Effector memory CD8-positive, alpha-beta T cell (primary cell): ENCODE results near the gene COG4.
A peak's percentile ranks its signal among the peaks of the same experiment; 100 is the strongest.
"Not testable (repeated sequence)": the region's sequence is repeated elsewhere in the genome, so short reads cannot be mapped to it uniquely, and the experiment has no call there.

Source experiments
- ATAC-seq: fragments of 150-1000 bp; cut with Tn5 transposase; replicated peaks from 2 replicates; pipeline ENCODE4 v1.10.0; 2021; ENCODE audit warnings: mild to moderate bottlenecking, moderate library complexity
- DNase-seq, 3 experiments: peaks; one replicate each; pipeline ENCODE4 v3.0.0; 2021
- H3K27ac Mint-ChIP-seq, 2 donors: one replicate each; pipeline ENCODE4 v1.8.0; 2022; ENCODE audit warnings: mild to moderate bottlenecking in 2 of 2, mixed read lengths in 2 of 2, moderate library complexity in 2 of 2
- H3K27me3 Mint-ChIP-seq, 2 donors: one replicate each; pipeline ENCODE4 v1.8.0; 2022; ENCODE audit warnings: mixed read lengths in 2 of 2
- H3K36me3 Mint-ChIP-seq: one replicate; pipeline ENCODE4 v1.8.0; 2022; ENCODE audit warnings: mild to moderate bottlenecking, moderate library complexity, mixed read lengths; ENCODE audit not compliant: insufficient read depth
- H3K4me1 Mint-ChIP-seq, 2 donors: one replicate each; pipeline ENCODE4 v1.8.0; 2022; ENCODE audit warnings: low read depth in 2 of 2, mixed read lengths in 2 of 2
- H3K4me3 Mint-ChIP-seq, 2 donors: one replicate each; pipeline ENCODE4 v1.8.0; 2022; ENCODE audit warnings: mild to moderate bottlenecking in 2 of 2, mixed read lengths in 2 of 2, moderate library complexity in 2 of 2
- H3K9me3 Mint-ChIP-seq, 2 donors: one replicate each; pipeline ENCODE4 v1.8.0; 2022; ENCODE audit warnings: mixed read lengths in 2 of 2

Gene COG4

GRCh38 chr16:70551788-70552187 lies 28.4 kb upstream of the COG4 start:
- no peak for ATAC-seq
- Mint-ChIP-seq H3K4me3 (no peak overlapping the region), H3K36me3 (peaks cover 80% of the 10 kb centered on the region), H3K27me3 (no peaks in the 10 kb centered on the region), H3K9me3 (no peaks in the 10 kb centered on the region), H3K4me1 (peaks cover 2 to 33% of the 10 kb centered on the region in 2 donors), H3K27ac (peak overlapping the region in 1 of 2 donors; percentile 13)
- DNase-seq: no peak

GRCh38 chr16:70550082-70550481 lies 26.7 kb upstream of the COG4 start:
- DNase-seq (no peak), ATAC-seq (no peak)
- Mint-ChIP-seq H3K4me1 (peaks cover 2 to 30% of the 10 kb centered on the region in 2 donors), H3K27me3 (no peaks in the 10 kb centered on the region), H3K36me3 (peaks cover 80% of the 10 kb centered on the region), H3K27ac (peak overlapping the region; percentile 29 to 84), H3K4me3 (no peak overlapping the region), H3K9me3 (no peaks in the 10 kb centered on the region)

- Mint-ChIP-seq H3K27ac (peak overlapping the region in 1 of 2 donors; percentile 71), H3K27me3 (no peaks in the 10 kb centered on the region), H3K4me3 (no peak overlapping the region), H3K4me1 (peaks cover 2 to 26% of the 10 kb centered on the region in 2 donors), H3K36me3 (peaks cover 80% of the 10 kb centered on the region), H3K9me3 (no peaks in the 10 kb centered on the region)
- no peak for ATAC-seq
- DNase-seq: no peak
Measured at GRCh38 chr16:70548936-70549335, 25.6 kb upstream of the COG4 start.

GRCh38 chr16:70544548-70544947 lies 21.2 kb upstream of the COG4 start:
- ATAC-seq: no peak
- DNase-seq: no peak
- H3K27ac Mint-ChIP-seq: no peak overlapping the region
- H3K9me3 Mint-ChIP-seq: no peaks in the 10 kb centered on the region
- peaks cover 2 to 17% of the 10 kb centered on the region in 2 donors for H3K4me1 Mint-ChIP-seq
- peaks cover 95% of the 10 kb centered on the region for H3K36me3 Mint-ChIP-seq
- no peak overlapping the region for H3K4me3 Mint-ChIP-seq
- no peaks in the 10 kb centered on the region for H3K27me3 Mint-ChIP-seq

GRCh38 chr16:70540994-70541393 lies 17.6 kb upstream of the COG4 start:
- H3K9me3 Mint-ChIP-seq: no peaks in the 10 kb centered on the region
- peaks cover 99% of the 10 kb centered on the region for H3K36me3 Mint-ChIP-seq
- peaks cover 4 to 22% of the 10 kb centered on the region in 2 donors for H3K4me1 Mint-ChIP-seq
- H3K4me3 Mint-ChIP-seq: no peak overlapping the region
- peak overlapping the region in 1 of 2 donors; percentile 28 for H3K27ac Mint-ChIP-seq
- ATAC-seq (no peak), DNase-seq (no peak)
- no peaks in the 10 kb centered on the region for H3K27me3 Mint-ChIP-seq

GRCh38 chr16:70534971-70535370 lies 11.6 kb upstream of the COG4 start:
- DNase-seq (no peak), ATAC-seq (no peak)
- H3K9me3 Mint-ChIP-seq: no peaks in the 10 kb centered on the region
- H3K27me3 Mint-ChIP-seq: no peaks in the 10 kb centered on the region
- peaks cover 4 to 33% of the 10 kb centered on the region in 2 donors for H3K4me1 Mint-ChIP-seq
- H3K4me3 Mint-ChIP-seq: no peak overlapping the region
- peaks cover 96% of the 10 kb centered on the region for H3K36me3 Mint-ChIP-seq
- no peak overlapping the region for H3K27ac Mint-ChIP-seq

GRCh38 chr16:70529954-70530353 lies 6.6 kb upstream of the COG4 start:
- peaks cover 94% of the 10 kb centered on the region for H3K36me3 Mint-ChIP-seq
- ATAC-seq, H3K4me3 Mint-ChIP-seq, H3K27me3 Mint-ChIP-seq, H3K27ac Mint-ChIP-seq, DNase-seq, H3K9me3 Mint-ChIP-seq: not testable (repeated sequence)
- H3K4me1 Mint-ChIP-seq: peaks cover 29 to 41% of the 10 kb centered on the region in 2 donors

GRCh38 chr16:70529051-70529777 lies 5.9 kb upstream of the COG4 start:
- peak overlapping the region in 1 of 2 donors; percentile 70 for H3K27ac Mint-ChIP-seq
- peak overlapping the region; percentile 31 to 55 for H3K4me3 Mint-ChIP-seq
- DNase-seq (peak in 1 of 3 experiments; percentile 23), ATAC-seq (peak; percentile 24)
- no peaks in the 10 kb centered on the region for H3K9me3 Mint-ChIP-seq
- H3K36me3 Mint-ChIP-seq: peaks cover 96% of the 10 kb centered on the region
- no peaks in the 10 kb centered on the region for H3K27me3 Mint-ChIP-seq
- peaks cover 32 to 46% of the 10 kb centered on the region in 2 donors for H3K4me1 Mint-ChIP-seq

GRCh38 chr16:70527315-70527996 lies 4.1 kb upstream of the COG4 start:
- ATAC-seq (no peak), DNase-seq (no peak)
- Mint-ChIP-seq H3K27me3 (no peaks in the 10 kb centered on the region), H3K9me3 (no peaks in the 10 kb centered on the region), H3K27ac (peak overlapping the region; percentile 6 to 100), H3K4me1 (peaks cover 42 to 48% of the 10 kb centered on the region in 2 donors), H3K4me3 (peak overlapping the region; percentile 95 to 99), H3K36me3 (peaks cover 94% of the 10 kb centered on the region)

- Mint-ChIP-seq H3K36me3 (peaks cover 84% of the 10 kb centered on the region), H3K4me3 (peak overlapping the region; percentile 95 to 99), H3K27ac (peak overlapping the region; percentile 99 to 100), H3K9me3 (no peaks in the 10 kb centered on the region), H3K4me1 (peaks cover 47 to 54% of the 10 kb centered on the region in 2 donors), H3K27me3 (no peaks in the 10 kb centered on the region)
- ATAC-seq (no peak), DNase-seq (no peak)
Measured at GRCh38 chr16:70526403-70526802, 3.0 kb upstream of the COG4 start.

- Mint-ChIP-seq H3K27ac (peak overlapping the region; percentile 99 to 100), H3K4me3 (peak overlapping the region; percentile 95 to 99), H3K4me1 (peaks cover 60 to 66% of the 10 kb centered on the region in 2 donors), H3K36me3 (peaks cover 83% of the 10 kb centered on the region)
- H3K27me3 Mint-ChIP-seq, H3K9me3 Mint-ChIP-seq: not testable (repeated sequence)
- DNase-seq (peak; percentile 25 to 57 (median 42)), ATAC-seq (peak; percentile 28)
Measured at GRCh38 chr16:70524399-70524825, 1.1 kb upstream of the COG4 start.

GRCh38 chr16:70523743-70524398 lies 517 bp upstream of the COG4 start, which contains the start of gene SF3B3:
SF3B3 (plus strand) TSS chr16:70523816; CDS start chr16:70526657, 2,841 bp downstream.
- Mint-ChIP-seq H3K27me3 (no peaks in the 10 kb centered on the region), H3K4me3 (peak within 1 kb of the TSS; percentile 95 to 99), H3K4me1 (peaks cover 58 to 62% of the 10 kb centered on the region in 2 donors), H3K36me3 (peaks cover 78% of the 10 kb centered on the region), H3K9me3 (no peaks in the 10 kb centered on the region), H3K27ac (peak within 1 kb of the TSS; percentile 99 to 100)
- DNase-seq (peak; percentile 69 to 80 (median 71)), ATAC-seq (peak; percentile 56)
